ENCODE results near the gene PRRT1.
"Not testable (repeated sequence)": the region's sequence is repeated elsewhere in the genome, so short reads cannot be mapped to it uniquely, and the experiment has no call there.

Gene PRRT1

GRCh38 chr6:32149092-32149755 is 2.5 kb downstream of the PRRT1 start:
- DNase-seq, result no peak

DNA sequence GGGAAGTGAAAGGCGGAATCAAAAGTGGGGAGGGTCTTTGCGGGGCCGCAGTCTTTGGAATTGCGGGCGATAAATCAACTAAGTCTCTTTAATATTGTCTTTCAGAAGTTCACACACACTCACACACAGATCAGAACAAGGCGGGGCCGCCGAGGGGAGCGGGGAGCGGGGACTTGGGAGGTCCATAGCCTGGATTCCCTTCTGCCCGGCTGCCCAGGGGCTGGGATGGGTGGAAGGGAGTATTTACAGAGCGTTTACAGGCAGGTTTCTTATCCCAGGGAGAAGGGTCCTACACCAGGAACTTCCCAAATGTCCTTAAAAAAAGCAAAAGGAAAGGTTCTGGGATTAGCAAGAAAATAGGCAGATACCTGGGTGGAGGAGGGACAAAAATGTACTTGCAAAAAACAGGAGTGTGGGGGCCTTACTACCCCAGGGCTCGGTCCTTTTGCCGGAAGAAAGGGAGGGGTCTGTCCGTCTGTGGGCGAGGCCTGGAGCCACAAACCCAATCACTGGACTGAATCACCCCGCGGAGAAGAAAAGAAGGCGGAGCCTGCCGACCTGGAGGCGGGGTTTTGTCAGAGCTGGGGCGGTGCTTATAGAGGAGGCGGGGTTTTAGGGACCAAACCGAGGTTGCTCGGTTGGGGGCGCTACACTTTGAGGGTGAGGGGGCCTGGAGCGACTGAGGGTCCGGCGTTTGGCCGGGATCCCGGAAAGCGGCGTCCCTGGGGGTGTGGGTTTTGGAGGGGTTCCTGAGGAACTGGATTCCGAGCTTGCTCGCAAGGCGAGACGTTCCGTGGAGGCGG is 3.2 kb downstream of the PRRT1 start:
- peak; percentile 80 for DNase-seq

GRCh38 chr6:32147401-32148132 is 4.2 kb downstream of the PRRT1 start:
- DNase-seq, result peak; percentile 14

DNA sequence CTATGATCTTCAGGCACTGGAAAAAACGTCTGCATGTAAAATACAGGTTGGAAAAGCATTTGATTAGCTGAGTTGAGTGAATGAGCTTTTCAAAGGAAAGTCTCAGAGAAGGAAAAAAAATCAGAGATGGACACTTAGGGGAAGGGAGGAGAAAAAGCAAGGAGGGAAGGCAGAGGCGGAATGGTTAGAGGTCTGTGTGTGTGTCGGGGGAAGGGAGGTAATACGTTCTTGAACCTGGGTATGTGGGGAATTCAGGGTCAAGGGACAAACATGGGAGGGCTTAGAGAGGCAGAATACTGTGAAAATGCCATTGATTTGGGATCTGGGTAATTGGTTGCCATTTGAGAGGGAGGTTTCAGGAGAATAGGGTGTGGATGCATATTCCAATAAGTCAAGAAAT is 5.1 kb downstream of the PRRT1 start:
- DNase-seq, result no peak

- no peak for DNase-seq
These were observed 5.5 kb downstream of the PRRT1 start for GRCh38 chr6:32146287-32146686.

- DNase-seq, result not testable (repeated sequence)
These were observed 7.5 kb downstream of the PRRT1 start for GRCh38 chr6:32144238-32144637.

- no peak for DNase-seq
These were observed 11.2 kb downstream of the PRRT1 start for GRCh38 chr6:32140420-32141046.

DNA sequence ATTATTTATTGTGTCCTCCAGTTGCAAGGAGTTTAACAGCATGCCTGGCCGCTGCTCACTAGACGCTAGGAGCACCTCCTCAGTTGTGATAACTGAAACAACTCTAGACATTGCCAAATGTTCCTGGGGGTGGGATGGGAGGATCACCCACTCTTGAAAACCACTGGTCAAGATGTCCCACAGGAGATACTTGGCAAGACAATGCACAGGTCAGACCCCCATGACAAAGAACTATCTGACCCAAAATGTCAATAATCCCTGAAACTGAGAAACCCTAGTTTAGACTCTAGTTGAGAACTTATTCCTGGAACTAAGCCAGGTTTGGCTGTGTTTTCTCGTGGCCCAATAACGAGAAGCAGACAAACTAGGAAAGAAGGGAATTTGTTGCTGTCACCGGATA is 12.1 kb downstream of the PRRT1 start:
- no peak for DNase-seq

DNA sequence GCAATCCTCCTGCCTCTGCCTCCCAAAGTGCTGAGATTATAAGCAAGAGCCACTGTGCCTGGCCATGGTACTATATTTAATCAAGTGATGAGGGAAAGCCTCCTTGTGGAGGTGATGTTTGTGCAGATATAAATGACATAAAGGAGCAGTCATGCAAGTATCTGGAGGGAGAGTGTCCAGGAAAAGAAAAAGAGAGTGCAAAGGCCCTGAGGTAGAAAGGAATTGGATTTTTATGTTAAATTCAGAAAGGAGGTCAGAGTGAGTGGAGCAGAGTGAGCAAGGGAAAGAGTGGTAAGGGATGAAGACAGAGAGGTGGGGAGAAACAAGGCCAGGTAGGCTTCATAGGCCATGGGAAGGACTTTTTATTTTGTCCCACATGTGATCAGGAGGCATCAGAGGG is 14.3 kb downstream of the PRRT1 start:
- no peak for DNase-seq

GRCh38 chr6:32133786-32134185 is 18.0 kb downstream of the PRRT1 start:
- no peak for DNase-seq

DNA sequence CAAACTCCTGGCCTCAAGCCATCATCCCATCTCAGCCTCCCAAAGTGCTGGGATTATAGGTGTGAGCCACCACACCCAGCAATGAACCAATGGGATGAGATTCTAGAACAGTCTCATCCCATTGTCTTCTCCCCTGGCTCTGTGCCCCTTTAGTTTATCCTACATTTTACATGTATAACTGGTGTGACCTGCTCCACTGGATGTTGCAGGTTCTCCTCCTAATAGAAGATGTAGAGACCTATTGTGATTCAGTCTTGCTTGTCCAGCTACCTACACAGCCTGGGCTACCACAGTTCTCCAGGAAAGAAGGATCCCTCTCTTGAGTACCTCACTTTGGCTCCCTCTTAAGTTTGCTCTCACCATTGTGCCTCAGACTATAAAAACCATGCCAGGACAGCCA is 19.6 kb downstream of the PRRT1 start:
- no peak for DNase-seq

DNA sequence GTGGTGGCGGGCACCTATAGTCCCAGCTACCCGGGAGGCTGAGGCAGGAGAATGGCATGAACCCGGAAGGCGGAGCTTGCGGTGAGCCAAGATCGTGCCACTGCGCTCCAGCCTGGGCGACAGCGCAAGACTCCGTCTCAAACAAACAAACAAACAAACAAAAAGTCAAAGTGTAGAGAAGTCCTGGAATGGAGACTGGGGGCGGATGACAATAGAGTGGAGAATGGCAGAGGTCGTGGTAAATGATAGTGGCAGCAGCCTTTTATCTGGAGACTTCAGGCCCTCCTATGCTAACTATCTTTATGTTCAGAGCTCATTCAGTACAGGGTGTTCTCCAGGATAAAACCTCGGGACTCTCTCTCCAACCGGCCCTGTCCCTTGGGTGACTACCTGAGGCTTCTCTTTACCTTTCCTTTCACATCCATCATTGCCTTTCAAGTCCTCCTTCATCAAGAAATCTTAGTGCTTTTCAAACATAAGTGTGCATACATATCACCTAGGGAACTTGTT is 20.2 kb downstream of the PRRT1 start:
- DNase-seq, result no peak

GRCh38 chr6:32129297-32130088 is 22.2 kb downstream of the PRRT1 start:
- DNase-seq, result no peak

DNA sequence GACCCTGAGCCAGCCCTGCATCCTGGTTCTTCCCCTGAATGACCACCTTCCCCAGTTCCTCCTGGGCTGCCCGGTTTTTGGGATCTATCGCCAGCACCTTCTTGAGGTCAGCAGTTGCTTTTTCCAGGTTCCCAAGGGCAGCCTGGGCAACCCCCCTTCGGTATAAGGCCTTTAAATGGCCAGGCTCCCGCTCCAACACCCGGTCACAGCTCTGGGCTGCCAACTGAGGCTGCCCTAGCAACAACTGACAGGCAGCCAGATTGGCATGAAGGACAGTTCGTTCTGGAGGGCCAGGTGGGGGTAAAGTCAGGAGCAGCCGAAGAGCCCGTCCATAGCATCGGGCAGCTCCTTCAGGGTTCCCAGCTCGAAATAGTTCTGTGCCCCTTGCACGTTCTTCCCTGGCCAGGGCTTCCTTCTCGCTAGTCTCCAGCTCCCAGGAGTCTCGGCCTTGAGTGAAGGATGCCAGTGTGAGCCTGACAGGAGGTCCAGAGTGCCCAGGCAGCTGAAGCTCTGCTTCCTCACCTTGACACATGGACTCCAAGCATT is 22.9 kb downstream of the PRRT1 start:
- no peak for DNase-seq

GRCh38 chr6:32127717-32128592 is 23.8 kb downstream of the PRRT1 start, which contains the start of gene ATF6B:
TSS of gene ATF6B (minus strand) at chr6:32128246. CDS start at chr6:32128207, 39 bp downstream.
- DNase-seq, result peak; percentile 99

DNA sequence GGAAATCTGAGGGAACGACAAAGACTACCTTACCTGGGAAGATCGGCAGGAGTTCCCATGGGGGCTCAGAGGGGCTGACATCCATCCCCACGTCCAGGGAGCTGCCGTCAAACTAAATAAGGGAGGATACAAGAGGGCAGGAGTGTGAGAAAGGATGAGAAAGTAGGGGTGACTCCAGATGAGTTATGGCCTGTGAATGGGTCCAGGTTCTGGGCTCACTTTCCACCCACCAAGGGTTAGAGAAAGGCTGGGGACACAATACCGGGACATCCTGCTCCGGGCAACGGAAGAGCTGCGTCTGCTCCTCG is 24.4 kb downstream of the PRRT1 start:
- DNase-seq, result no peak

DNA sequence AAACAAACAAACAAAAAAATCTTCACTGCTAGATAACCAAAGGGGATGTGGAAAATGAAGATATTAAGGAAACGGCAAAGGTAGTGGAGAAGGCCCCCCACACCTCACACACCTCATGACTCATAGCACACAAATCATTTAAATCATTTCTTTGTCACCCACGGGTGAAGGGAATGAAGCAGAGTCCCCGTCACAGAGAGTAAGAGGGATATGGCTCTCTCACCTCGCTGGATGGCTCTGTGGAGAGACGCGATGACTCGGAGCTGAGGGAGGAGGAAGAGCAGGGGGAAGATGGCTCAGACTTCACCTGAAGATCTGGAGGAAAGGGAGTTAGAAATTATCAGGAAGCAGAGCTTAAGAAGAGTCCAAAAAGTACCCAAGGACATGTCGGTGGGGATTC is 24.9 kb downstream of the PRRT1 start:
- no peak for DNase-seq

GRCh38 chr6:32123681-32124080 is 28.1 kb downstream of the PRRT1 start:
- no peak for DNase-seq

DNA sequence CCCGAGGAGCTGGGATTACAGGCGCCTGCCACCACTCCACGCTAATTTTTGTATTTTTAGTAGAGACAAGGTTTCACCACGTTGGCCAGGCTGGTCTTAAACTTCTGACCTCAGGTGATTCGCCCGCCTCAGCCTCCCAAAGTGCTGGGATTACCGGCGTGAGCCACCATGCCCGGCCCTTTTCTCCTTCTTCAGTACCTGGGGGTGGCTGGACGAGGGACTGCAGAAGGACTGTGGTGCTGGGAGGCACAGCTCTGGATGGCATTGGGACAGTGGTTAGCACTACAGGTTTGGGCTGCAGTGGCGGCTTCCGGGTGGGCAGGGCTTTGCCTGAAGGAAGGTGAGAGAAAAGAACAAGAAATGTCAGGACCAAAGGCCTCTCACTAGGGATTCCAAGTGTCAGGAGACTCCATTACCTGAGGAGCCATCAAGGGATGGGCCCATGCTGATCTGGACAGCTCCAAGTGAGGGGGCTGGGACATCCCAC is 31.1 kb downstream of the PRRT1 start:
- DNase-seq, result no peak

GRCh38 chr6:32118782-32119628 is 32.7 kb downstream of the PRRT1 start:
- peak; percentile 71 for DNase-seq
